CD4-positive, alpha-beta T cell treated with Interferon gamma for 1 hour (primary cell): ENCODE measurements around the gene MAST4.

Experiments used
- DNase-seq: peaks from one replicate; pipeline ENCODE4 v3.0.0-alpha.2; 2020

MAST4 gene

GRCh38 chr5:67058998-67059743 is 463.0 kb downstream of the MAST4 start:
- no peak for DNase-seq

- no peak for DNase-seq
Observed at GRCh38 chr5:67059744-67060490, 463.7 kb downstream of the MAST4 start.

GRCh38 chr5:67061511-67061910 is 465.3 kb downstream of the MAST4 start:
- DNase-seq = no peak

GRCh38 chr5:67063055-67063454 is 466.9 kb downstream of the MAST4 start:
- DNase-seq = no peak

GRCh38 chr5:67063791-67064190 is 467.6 kb downstream of the MAST4 start:
- no peak for DNase-seq

- DNase-seq = no peak
Observed at GRCh38 chr5:67065237-67065636, 469.0 kb downstream of the MAST4 start.

- DNase-seq = no peak
Observed at GRCh38 chr5:67065696-67066095, 469.5 kb downstream of the MAST4 start.

GRCh38 chr5:67066815-67067214 is 470.6 kb downstream of the MAST4 start:
- DNase-seq = no peak

- DNase-seq = no peak
Observed at GRCh38 chr5:67073045-67073680, 477.0 kb downstream of the MAST4 start.

- DNase-seq = no peak
Observed at GRCh38 chr5:67077296-67077695, 481.1 kb downstream of the MAST4 start.

GRCh38 chr5:67081261-67081660 is 485.1 kb downstream of the MAST4 start:
- DNase-seq = no peak

GRCh38 chr5:67082941-67083340 is 486.7 kb downstream of the MAST4 start:
- DNase-seq = no peak

GRCh38 chr5:67085616-67086015 is 489.4 kb downstream of the MAST4 start:
- DNase-seq = no peak

GRCh38 chr5:67089200-67089725 is 493.1 kb downstream of the MAST4 start:
- DNase-seq = no peak

- no peak for DNase-seq
Observed at GRCh38 chr5:67090040-67090439, 493.8 kb downstream of the MAST4 start.

GRCh38 chr5:67090593-67090992 is 494.4 kb downstream of the MAST4 start:
- no peak for DNase-seq

GRCh38 chr5:67092535-67092934 is 496.3 kb downstream of the MAST4 start:
- DNase-seq = no peak

GRCh38 chr5:67093279-67093678 is 497.1 kb downstream of the MAST4 start:
- no peak for DNase-seq

- DNase-seq = no peak
Observed at GRCh38 chr5:67094476-67095300, 498.5 kb downstream of the MAST4 start.

GRCh38 chr5:67095346-67096171 is 499.4 kb downstream of the MAST4 start:
- no peak for DNase-seq

- DNase-seq = no peak
Observed at GRCh38 chr5:67098656-67099055, 502.5 kb downstream of the MAST4 start.

GRCh38 chr5:67100301-67100700 is 504.1 kb downstream of the MAST4 start:
- DNase-seq = no peak
